Measurements from ENCODE around the gene AKAP3. TPM values are rescaled to one million over a fixed set of nuclear protein-coding genes. Genes with fewer than 3 reads are reported as not detected.
A peak's percentile ranks its signal among the peaks of the same experiment; 100 is the strongest.

AKAP3 gene
- total and polyA plus RNA-seq, 2 donors: 0.63 to 1.3 TPM

DNA sequence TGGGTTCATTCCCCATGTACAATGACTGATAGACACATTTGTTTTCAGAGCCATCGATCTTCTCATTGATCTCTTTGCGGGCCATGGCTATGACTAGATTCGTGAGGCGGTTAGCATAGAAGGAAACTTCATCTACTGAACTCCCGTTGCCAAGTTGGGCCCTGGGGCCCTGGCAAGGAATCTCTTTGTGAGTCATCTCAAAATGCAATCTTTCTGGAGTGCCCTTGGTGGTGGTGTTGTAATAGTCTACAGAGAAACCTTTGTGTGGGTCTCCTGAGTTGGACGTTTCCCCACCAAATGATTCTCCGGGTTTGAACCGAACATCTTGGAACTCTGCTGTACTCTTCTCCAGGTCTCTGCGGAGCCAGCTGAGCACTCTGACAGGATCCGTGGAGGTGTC is 20.4 kb downstream of the AKAP3 start:
- no peak overlapping the region for H3K27ac ChIP-seq (ENCODE audit: low read depth)

DNA sequence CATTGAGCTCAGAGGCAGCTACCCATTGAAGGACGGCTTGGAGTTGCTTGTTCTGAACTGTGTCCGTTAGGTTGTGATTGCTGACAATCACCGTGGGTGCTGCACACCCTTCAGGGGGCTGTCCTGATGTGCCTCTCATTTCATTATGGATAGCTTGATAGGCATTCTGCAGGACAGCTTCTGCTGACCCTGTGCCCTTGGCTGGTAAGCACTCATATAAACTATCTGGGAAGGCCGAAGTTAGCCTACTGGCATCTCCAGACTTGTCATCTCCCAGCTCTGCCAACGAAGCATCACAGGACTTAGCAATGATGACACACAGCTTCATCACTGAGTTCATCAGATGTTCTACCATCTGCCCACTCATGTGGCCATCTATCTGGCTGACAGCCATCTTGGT is 22.3 kb downstream of the AKAP3 start:
- H3K4me1 ChIP-seq (ENCODE audit: insufficient read depth): no peaks in the 10 kb centered on the region
- H3K27ac ChIP-seq (ENCODE audit: low read depth): no peak overlapping the region
- no peak for DNase-seq (ENCODE audit: extremely low spot score)
- WGBS: 91% methylated on average over 5 of the region's 5 CpGs
- H3K36me3 ChIP-seq (ENCODE audit: insufficient read depth): no peaks in the 10 kb centered on the region
- no peak overlapping the region for H3K4me3 ChIP-seq (ENCODE audit: low read depth, low read length)

More for the DNA sequence above, 20.4 kb downstream of the AKAP3 start:
- no peak for DNase-seq (ENCODE audit: extremely low spot score)
- Histone ChIP-seq H3K36me3 (ENCODE audit: insufficient read depth) (no peaks in the 10 kb centered on the region), H3K4me3 (ENCODE audit: low read depth, low read length) (no peak overlapping the region), H3K4me1 (ENCODE audit: insufficient read depth) (no peaks in the 10 kb centered on the region)
- WGBS: 93% methylated on average over 10 of the region's 10 CpGs

DNA sequence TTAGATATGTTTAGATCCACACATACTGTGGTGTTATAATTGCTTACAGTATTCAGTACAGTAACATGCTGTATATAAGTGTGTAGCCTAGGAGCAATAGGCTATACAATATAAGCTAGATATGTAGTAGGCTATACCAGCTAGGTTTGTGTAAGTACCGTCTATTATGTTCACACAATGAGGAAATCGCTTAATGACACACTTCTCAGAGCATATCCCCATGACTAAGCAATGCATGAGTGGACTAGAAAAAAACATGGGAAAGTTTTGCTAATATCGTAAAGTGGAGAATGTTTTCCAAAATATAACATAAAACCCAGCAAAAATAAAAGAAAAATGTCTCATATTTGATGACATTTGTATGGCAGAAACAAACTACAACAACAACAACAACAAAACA is 27.3 kb downstream of the AKAP3 start:
- Histone ChIP-seq H3K36me3 (ENCODE audit: insufficient read depth) (no peaks in the 10 kb centered on the region), H3K4me1 (ENCODE audit: insufficient read depth) (no peaks in the 10 kb centered on the region), H3K27ac (ENCODE audit: low read depth) (no peak overlapping the region), H3K4me3 (ENCODE audit: low read depth, low read length) (no peak overlapping the region)
- no peak for DNase-seq (ENCODE audit: extremely low spot score)
- 92% methylated on average over 3 of the region's 3 CpGs for whole genome bisulfite sequencing

DNA sequence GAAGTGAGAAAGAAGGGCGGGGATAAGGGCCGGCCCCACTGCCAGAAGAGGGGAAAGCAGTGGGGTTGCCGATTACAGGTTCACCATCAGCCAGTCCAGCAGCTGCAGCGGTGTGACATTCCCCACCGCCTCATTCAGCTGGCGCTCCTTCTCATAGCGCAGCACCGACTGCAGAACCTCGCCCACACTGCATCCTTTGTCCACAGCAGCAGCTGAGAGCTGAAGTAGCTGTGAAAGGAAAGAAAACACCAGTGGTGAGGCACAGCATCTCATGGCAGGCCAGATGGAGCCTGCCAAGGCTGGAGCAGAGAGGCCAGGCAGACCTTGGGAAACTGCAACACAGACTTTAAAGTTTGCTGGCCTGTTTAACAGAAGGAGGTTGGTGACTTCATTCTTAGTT is 33.2 kb downstream of the AKAP3 start:
- H3K27ac ChIP-seq (ENCODE audit: low read depth): no peak overlapping the region
- no peaks in the 10 kb centered on the region for H3K4me1 ChIP-seq (ENCODE audit: insufficient read depth)
- peaks cover 8% of the 10 kb centered on the region for H3K36me3 ChIP-seq (ENCODE audit: insufficient read depth)
- no peak overlapping the region for H3K4me3 ChIP-seq (ENCODE audit: low read depth, low read length)
- WGBS: 89% methylated on average over 9 of the region's 9 CpGs
- DNase-seq (ENCODE audit: extremely low spot score): no peak

DNA sequence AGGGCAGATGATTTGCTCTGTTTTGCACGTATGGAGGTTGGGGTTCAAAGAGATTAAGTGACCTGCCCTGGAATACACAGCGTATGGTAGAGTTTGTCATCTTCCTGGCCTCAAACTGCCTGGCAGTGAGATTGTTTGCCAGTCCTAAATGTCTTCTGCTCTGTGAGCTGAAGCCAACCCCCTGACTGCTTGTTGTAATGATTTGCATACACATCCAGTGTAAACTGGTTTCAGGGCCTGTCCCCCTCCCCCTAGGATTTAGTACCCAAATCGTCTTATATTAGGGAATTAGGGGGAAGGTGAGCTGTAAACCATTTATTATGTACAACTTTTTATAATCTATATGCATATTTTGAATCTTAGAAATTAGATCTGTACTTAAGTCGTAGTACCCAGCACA is 38.4 kb downstream of the AKAP3 start:
- peaks cover 8% of the 10 kb centered on the region for H3K36me3 ChIP-seq (ENCODE audit: insufficient read depth)
- WGBS: 58% methylated on average over 4 of the region's 4 CpGs

DNA sequence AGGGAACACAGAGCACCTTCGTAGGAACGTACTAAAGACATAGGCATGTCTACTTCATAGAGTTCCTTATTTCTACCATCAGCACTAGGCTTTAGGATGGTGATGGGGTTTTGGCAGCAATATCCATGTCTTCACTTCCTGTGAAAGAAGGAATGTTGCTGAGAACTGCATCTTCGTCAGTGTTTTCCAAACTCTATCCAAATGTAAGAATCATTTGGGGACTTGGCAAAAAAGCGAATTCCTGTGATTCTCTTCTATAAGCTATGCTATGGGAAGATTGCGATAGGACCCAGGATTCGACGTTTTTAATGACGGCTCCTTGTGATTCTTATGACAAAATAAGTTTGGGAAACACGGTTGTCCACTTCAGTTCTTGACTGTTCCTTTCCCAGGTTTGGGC is 39.8 kb downstream of the AKAP3 start:
- Histone ChIP-seq H3K27ac (ENCODE audit: low read depth) (no peak overlapping the region), H3K4me1 (ENCODE audit: insufficient read depth) (no peaks in the 10 kb centered on the region), H3K36me3 (ENCODE audit: insufficient read depth) (peaks cover 7% of the 10 kb centered on the region), H3K4me3 (ENCODE audit: low read depth, low read length) (no peak overlapping the region)
- WGBS: 88% methylated on average over 9 of the region's 9 CpGs
- no peak for DNase-seq (ENCODE audit: extremely low spot score)

More for the DNA sequence above, 38.4 kb downstream of the AKAP3 start:
- no peaks in the 10 kb centered on the region for H3K4me1 ChIP-seq (ENCODE audit: insufficient read depth)
- H3K4me3 ChIP-seq (ENCODE audit: low read depth, low read length): no peak overlapping the region
- DNase-seq (ENCODE audit: extremely low spot score): no peak
- H3K27ac ChIP-seq (ENCODE audit: low read depth): no peak overlapping the region

DNA sequence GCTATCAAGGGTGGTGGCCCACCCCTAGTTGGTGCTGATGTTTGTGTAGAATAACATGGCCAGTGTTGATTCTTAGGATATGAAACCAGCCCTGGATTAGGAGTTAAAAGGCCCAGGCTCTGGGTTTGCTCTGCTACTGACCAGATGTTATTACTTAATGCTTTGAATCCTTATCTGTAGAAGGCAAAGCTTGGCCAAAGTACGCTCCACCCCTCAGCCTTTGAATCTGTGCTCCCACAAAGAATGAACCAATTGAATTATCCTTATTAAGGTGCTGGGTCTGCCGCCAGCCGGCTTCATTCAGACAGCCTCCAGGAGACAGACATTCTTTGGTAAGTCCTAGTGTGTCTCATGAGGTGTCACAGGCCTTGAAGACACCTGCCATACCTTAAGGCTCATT is 41.8 kb downstream of the AKAP3 start:
- no peak overlapping the region for H3K27ac ChIP-seq (ENCODE audit: low read depth)
- no peak overlapping the region for H3K4me3 ChIP-seq (ENCODE audit: low read depth, low read length)
- H3K4me1 ChIP-seq (ENCODE audit: insufficient read depth): no peaks in the 10 kb centered on the region
- peaks cover 2% of the 10 kb centered on the region for H3K36me3 ChIP-seq (ENCODE audit: insufficient read depth)
- no peak for DNase-seq (ENCODE audit: extremely low spot score)
- 55% methylated on average over 3 of the region's 3 CpGs for WGBS

DNA sequence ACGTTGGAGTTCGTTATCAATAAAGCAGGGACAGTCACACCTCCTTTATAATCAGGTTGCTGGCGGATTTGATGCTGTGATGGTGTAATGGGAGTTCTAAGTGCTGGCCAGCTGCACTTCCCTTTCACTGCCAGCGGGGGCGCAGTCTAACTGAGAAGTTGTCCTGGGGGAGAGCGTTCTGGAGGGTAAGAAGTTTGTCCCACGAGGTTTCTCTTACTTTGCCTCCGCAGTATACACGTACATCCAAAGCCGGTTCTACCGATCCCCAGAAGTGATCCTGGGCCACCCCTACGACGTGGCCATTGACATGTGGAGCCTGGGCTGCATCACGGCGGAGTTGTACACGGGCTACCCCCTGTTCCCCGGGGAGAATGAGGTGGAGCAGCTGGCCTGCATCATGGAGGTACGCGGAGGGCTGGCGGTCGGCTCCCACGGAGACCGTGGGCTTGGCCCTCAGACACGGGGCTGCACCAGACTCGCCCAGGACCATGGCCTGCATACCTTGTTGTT is 44.1 kb downstream of the AKAP3 start:
- DNase-seq (ENCODE audit: extremely low spot score): peak; percentile 67
- Histone ChIP-seq H3K36me3 (ENCODE audit: insufficient read depth) (no peaks in the 10 kb centered on the region), H3K4me1 (ENCODE audit: insufficient read depth) (no peaks in the 10 kb centered on the region), H3K4me3 (ENCODE audit: low read depth, low read length) (peak overlapping the region; percentile 70), H3K27ac (ENCODE audit: low read depth) (no peak overlapping the region)
- 3% methylated on average over 25 of the region's 25 CpGs for WGBS

DNA sequence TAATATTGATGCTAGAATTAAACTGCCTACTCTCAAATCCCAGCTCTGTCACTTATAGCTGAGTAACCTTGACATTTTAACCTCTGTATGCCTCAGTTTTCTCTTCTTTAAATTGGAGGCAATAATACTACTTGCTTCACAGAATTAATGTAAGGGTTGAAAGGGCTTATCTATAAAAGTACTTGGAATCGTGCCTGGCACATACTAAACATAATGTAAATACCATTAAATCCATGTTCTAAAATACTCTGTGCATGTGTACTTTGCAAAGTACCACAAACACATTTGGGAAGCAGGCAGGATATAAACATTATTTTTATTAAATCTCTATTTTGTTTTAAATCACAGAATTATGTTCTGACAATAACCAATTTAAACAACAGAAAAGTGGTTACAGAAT is 44.9 kb downstream of the AKAP3 start:
- no peak for DNase-seq (ENCODE audit: extremely low spot score)
- Histone ChIP-seq H3K36me3 (ENCODE audit: insufficient read depth) (no peaks in the 10 kb centered on the region), H3K4me3 (ENCODE audit: low read depth, low read length) (no peak overlapping the region), H3K4me1 (ENCODE audit: insufficient read depth) (no peaks in the 10 kb centered on the region), H3K27ac (ENCODE audit: low read depth) (no peak overlapping the region)
- 13% methylated on average over 1 of the region's 1 CpG for WGBS

DNA sequence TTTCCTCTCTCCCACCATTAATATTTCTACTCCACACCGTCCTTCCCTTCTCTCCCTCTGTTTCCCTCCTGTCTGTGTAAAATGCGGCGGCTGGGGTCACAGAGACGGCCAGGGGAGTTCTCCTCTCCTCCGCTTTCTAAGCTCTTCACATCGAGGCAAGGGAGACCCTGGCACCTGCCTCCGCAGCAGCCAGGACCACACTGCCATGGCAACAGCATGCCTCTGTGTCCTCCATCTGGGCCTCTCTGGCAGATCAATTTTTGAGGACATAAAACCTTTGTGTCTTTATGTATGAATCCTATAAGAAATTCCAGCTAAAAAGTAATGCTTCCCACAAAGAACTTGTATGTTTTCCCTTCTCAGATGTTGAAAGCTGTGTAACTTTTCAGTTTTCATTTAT is 45.4 kb downstream of the AKAP3 start:
- DNase-seq (ENCODE audit: extremely low spot score): no peak
- no peak overlapping the region for H3K4me3 ChIP-seq (ENCODE audit: low read depth, low read length)
- no peaks in the 10 kb centered on the region for H3K4me1 ChIP-seq (ENCODE audit: insufficient read depth)
- H3K36me3 ChIP-seq (ENCODE audit: insufficient read depth): no peaks in the 10 kb centered on the region
- WGBS: 66% methylated on average over 7 of the region's 7 CpGs
- H3K27ac ChIP-seq (ENCODE audit: low read depth): no peak overlapping the region

DNA sequence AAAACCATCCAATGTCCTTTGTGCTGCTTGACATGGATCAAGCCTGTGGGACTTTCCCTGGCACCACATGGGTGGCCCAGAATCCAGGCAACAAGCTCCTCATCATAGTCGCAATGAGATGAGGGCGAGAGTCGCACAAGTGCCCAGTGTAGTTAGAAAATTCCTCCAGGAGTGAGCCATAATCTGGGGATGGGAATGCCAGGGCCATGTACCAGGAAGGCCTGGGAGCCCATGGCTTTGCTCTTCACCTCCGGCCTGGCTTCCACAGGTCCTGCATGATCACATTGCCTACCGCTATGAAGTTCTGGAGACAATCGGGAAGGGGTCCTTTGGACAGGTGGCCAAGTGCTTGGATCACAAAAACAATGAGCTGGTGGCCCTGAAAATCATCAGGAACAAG is 53.0 kb downstream of the AKAP3 start:
- Histone ChIP-seq H3K36me3 (ENCODE audit: insufficient read depth) (no peaks in the 10 kb centered on the region), H3K4me1 (ENCODE audit: insufficient read depth) (no peaks in the 10 kb centered on the region), H3K4me3 (ENCODE audit: low read depth, low read length) (no peak overlapping the region), H3K27ac (ENCODE audit: low read depth) (no peak overlapping the region)
- DNase-seq (ENCODE audit: extremely low spot score): no peak
- 95% methylated on average over 6 of the region's 6 CpGs for WGBS

DNA sequence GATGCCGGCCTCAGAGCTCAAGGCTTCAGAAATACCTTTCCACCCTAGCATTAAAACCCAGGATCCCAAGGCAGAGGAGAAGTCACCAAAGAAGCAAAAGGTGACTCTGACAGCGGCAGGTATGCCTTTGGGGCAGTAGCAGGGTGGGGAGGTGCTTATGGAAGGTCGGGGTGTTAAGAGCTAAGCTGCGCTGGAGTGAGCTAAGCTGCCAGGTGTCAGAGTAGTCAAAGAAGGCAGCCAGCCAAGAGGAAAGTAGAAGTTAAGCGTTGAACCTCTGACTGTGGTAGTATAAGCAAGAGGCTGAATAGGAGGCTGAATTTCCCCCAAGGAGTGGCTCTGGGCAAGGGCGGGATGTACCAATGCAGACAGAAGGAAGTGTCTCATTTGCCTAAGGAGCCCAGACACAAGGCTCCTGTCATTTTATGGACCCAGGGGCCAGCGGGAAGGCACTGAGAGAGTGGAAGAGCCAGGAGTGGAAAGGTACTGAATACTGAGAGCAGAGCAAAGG is 57.6 kb downstream of the AKAP3 start:
- H3K4me1 ChIP-seq (ENCODE audit: insufficient read depth): no peaks in the 10 kb centered on the region
- no peaks in the 10 kb centered on the region for H3K36me3 ChIP-seq (ENCODE audit: insufficient read depth)
- DNase-seq (ENCODE audit: extremely low spot score): no peak
- no peak overlapping the region for H3K27ac ChIP-seq (ENCODE audit: low read depth)
- WGBS: 45% methylated on average over 7 of the region's 7 CpGs
- H3K4me3 ChIP-seq (ENCODE audit: low read depth, low read length): no peak overlapping the region

DNA sequence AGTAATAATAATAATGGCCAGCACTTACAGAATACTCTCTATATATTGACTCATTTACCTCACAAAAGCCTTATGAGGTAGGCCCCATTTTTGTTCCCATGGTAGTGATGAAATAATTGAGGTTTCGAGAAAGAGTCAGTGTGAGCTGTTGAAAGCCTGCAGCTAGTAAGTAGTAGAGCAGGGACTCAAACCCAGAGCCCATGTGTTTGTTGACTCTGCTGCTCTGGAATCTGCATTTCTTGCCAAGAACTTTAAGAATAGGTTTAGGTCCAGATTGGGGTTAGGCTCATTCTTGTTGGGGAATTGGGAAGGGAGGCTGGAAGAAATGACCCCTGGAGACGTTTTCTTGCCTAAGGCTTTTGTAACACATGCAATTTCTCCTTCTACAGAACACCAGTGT is 58.9 kb downstream of the AKAP3 start:
- no peaks in the 10 kb centered on the region for H3K4me1 ChIP-seq (ENCODE audit: insufficient read depth)
- WGBS: 75% methylated on average over 2 of the region's 2 CpGs
- no peak overlapping the region for H3K27ac ChIP-seq (ENCODE audit: low read depth)
- H3K36me3 ChIP-seq (ENCODE audit: insufficient read depth): no peaks in the 10 kb centered on the region
- no peak for DNase-seq (ENCODE audit: extremely low spot score)
- H3K4me3 ChIP-seq (ENCODE audit: low read depth, low read length): no peak overlapping the region

DNA sequence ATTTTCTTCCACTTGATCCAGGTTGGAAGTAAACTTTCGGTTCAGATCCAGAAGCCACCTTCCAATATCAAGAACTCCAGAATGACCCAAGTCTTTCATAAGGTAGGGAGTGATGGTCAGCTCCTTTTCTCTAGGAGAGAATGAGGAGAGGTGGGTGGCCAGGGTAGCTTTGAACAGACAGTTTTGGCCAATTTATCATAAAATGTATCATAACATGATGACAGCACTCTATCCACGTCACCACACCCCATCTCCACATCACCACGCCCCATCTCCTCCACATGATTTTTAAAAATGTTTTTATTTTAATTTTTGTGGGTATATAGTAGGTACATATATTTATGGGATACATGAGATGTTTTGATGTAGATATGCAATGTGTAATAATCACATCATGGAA is 59.9 kb downstream of the AKAP3 start:
- H3K36me3 ChIP-seq (ENCODE audit: insufficient read depth): no peaks in the 10 kb centered on the region
- no peaks in the 10 kb centered on the region for H3K4me1 ChIP-seq (ENCODE audit: insufficient read depth)
- no peak overlapping the region for H3K4me3 ChIP-seq (ENCODE audit: low read depth, low read length)
- H3K27ac ChIP-seq (ENCODE audit: low read depth): no peak overlapping the region
- WGBS: 93% methylated on average over 3 of the region's 3 CpGs
- no peak for DNase-seq (ENCODE audit: extremely low spot score)

DNA sequence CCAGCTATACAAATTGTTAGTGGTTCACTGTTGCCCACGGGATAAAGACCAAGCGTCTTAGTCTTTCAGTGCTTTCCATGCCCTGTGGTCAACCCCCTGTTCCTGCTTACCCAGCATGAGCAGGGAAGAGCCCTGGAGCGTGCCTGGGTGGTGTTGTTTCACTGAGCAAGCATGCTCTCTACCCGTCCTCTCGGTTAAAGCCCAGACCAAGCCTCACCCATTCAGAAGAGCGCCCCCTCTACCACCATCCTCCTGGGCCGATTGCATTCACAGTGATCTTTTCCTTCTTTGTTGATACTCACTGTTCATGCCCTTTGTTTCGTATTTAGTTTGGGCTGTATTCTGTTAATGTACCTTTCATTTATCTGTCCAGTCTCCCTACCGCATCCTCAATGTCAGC is 61.7 kb downstream of the AKAP3 start:
- DNase-seq (ENCODE audit: extremely low spot score): no peak
- H3K27ac ChIP-seq (ENCODE audit: low read depth): no peak overlapping the region
- H3K4me3 ChIP-seq (ENCODE audit: low read depth, low read length): no peak overlapping the region
- H3K4me1 ChIP-seq (ENCODE audit: insufficient read depth): no peaks in the 10 kb centered on the region
- no peaks in the 10 kb centered on the region for H3K36me3 ChIP-seq (ENCODE audit: insufficient read depth)
- WGBS: 61% methylated on average over 9 of the region's 9 CpGs
